GM15510 (cell line): ENCODE measurements around the gene RECQL.

Source experiments
- POLR2A ChIP-seq: IDR thresholded peaks from 3 replicates; pipeline ENCODE4 v1.6.1; 2011; ENCODE audit warnings: borderline replicate concordance; ENCODE audit not compliant: insufficient read length; ENCODE audit errors: extremely low read depth

Gene RECQL

DNA sequence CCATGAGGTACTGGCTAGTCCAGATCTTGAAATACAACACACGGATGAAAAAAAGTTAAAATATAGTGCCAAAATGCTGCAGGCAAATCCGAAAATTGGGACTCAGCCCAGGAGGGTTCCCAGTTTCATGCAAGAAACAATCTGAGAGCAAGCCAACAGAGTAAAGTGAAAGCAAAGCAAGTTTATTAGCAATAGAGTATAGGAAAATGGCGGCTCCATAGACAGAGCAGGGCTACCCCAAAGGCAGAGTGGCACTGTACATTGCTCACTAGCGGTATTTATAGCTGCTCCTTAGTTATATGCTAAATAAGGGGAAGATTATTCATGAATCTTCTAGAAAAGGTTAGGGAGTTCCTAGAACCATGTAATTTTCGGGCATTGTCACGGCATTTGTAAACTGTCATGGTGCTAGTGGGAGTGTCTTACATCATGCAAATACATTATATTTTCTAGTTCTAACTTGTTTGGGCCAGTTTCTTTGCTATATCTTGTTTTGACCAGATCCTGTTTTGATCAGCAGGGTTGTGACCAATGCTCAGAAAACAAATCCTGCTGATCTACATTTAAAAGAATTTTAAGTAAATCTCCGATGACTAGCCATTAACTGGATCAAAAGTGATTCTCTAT is 29.1 kb downstream of the RECQL start:
- no peak for TF ChIP-seq POLR2A

DNA sequence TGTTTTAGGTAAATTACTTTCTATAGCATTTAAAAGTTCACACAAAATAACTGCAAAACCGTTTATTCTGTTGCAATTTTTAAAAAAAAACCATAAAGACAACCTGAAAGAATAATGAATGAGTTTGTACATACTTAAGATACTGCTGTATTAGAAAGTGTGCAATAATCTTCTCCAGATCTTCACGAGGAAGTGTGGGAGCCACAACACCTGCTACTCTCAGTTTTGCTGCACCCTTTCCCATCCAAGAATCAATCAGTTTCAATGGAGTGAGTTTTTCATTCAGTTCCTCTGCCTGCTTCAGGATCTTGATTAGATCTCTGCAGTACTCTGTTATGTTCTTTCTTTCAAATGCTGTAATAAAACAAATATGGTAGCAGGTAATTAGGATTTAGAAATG is 30.1 kb downstream of the RECQL start:
- no peak for TF ChIP-seq POLR2A

DNA sequence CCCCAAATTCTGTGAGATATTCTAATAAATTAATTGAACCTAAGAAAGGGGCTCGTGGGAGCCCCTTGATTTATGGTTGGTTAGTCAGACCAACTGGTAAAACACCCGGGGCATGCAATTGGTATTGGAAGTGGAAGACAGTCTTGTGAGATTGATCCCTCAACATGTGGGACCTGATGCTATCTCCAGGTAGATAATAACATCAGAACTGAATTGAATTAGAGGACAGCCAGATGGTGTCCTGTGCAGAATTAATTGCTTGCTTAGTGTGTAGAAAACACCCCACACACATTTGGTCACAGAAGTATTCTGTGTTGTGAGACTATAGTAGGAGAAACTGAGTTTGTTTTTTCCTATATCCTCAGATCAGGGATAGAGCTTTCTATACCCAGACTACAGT is 42.0 kb downstream of the RECQL start:
- TF ChIP-seq POLR2A, result no peak

- no peak for TF ChIP-seq POLR2A
Measured at GRCh38 chr12:21456291-21456780, 45.1 kb downstream of the RECQL start.

GRCh38 chr12:21453312-21453852 is 48.1 kb downstream of the RECQL start:
- TF ChIP-seq POLR2A, result no peak

DNA sequence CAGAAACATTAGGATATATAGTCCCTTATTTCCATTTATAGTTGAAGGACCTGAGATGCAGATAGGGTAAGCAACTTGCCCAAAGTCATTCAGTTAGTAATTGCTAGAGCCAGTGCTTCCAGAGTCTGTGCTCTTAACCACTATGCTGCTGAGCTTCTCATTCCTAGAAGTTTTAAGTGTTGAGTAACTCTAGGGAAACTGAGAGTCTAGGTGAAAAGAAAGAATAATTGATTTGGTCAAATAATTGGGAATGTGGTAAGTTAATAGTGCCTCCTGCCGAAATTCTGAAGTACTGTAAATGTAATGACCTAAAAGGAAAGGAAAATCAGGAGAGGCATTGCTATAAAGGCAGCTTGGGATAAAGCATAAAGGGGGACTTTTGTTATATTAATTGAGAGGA is 49.9 kb downstream of the RECQL start:
- TF ChIP-seq POLR2A, result no peak

DNA sequence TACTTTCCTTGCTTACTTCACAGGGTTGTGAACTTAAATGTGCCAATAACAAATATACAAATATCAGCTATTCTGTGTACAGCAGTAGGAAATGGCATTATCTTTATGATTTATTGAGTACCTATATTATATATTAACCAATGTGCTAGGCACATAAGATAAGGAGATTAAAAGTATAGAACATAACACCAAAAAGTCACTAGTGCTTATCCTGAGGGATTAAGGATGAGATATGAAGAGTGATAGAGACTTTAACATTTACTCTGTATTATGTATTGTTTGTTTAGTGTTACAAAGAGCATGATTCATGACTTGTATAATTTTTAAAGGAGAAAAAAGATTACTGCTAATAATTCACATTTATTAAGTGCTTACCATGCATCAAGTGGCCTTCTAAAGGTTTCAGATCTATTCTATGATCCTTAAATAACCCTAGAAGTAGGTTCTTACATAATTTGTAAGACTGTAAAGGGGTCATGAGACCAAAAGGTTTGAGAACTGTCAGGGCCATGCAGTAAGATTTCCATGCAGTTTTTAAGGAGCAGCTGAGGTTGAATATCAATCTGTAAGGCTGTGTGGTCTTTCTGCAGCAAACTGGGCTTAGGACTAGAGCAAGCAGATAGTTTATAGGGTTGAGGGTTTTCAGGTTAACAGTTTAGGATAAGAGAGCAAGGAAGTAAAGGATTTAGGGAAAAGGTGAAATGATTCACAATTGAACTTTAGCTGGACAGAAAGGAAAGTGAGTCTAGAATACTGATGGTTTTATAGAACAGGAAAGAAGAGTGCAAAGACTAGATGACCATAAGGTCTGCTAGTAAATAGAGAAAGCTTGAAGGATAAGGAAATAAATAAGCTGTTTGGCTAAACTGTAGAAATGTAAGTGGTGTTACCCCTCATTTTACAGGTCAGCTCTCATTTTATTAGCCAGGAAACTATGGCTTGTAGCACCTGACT is 57.0 kb downstream of the RECQL start:
- no peak for TF ChIP-seq POLR2A

- no peak for TF ChIP-seq POLR2A
Measured at GRCh38 chr12:21439347-21439746, 62.1 kb downstream of the RECQL start.

- no peak for TF ChIP-seq POLR2A
Measured at GRCh38 chr12:21438643-21439042, 62.8 kb downstream of the RECQL start.

DNA sequence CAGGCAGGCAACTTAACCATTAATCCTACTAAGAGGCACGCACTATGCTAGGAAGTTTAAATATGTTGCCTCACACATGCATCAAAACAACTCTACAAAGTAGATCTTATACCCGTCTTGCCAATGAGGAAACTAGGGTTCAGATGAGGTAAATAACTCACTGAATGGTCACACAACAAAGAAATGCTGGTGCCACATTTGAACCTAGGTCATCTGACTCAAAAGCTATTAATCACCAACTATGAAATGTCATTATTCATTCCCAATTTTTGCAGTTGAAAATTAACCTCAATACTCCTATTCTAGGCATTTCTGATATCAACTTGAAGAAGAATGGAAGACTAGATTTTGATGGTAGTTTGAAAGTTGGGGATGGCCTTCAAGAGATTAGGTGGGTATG is 66.7 kb downstream of the RECQL start:
- no peak for TF ChIP-seq POLR2A

- TF ChIP-seq POLR2A, result no peak
Measured at GRCh38 chr12:21433525-21433924, 67.9 kb downstream of the RECQL start.

GRCh38 chr12:21429994-21430393 is 71.4 kb downstream of the RECQL start:
- TF ChIP-seq POLR2A, result no peak

GRCh38 chr12:21428241-21428640 is 73.2 kb downstream of the RECQL start:
- TF ChIP-seq POLR2A, result no peak
